CD4-positive, CD25-positive, alpha-beta regulatory T cell (primary cell): ENCODE data around the gene FOXI1. TPM values are rescaled to one million over a fixed set of nuclear protein-coding genes. Genes with fewer than 3 reads are reported as not detected.

Experiments
- ATAC-seq, 2 donors: fragments of 150-1000 bp; cut with Tn5 transposase; one replicate each; pipeline ENCODE4 v1.10.0; 2021; ENCODE audit warnings: low read depth in 2 of 2, moderate number of reproducible peaks in 2 of 2, moderate library complexity in 1 of 2
- DNase-seq, 3 donors: peaks; one replicate each; pipeline versions ENCODE4 v3.0.0 to v3.0.0-alpha.2; 2012 to 2022; ENCODE audit warnings: mixed read lengths in 1 of 3
- H3K27ac ChIP-seq: one replicate; pipeline ENCODE4 v1.7.0; 2013; ENCODE audit warnings: mild to moderate bottlenecking, low read length; ENCODE audit not compliant: insufficient read depth, poor library complexity, severe bottlenecking
- H3K27me3 ChIP-seq: one replicate; pipeline ENCODE4 v1.7.0; 2013; ENCODE audit warnings: low read length; ENCODE audit not compliant: control insufficient read depth, insufficient read depth
- H3K36me3 ChIP-seq: one replicate; pipeline ENCODE4 v1.7.0; 2013; ENCODE audit warnings: mild to moderate bottlenecking, low read length, moderate library complexity; ENCODE audit not compliant: control insufficient read depth, insufficient read depth
- H3K4me1 ChIP-seq: 2 replicates; pipeline ENCODE4 v1.7.0; 2013; ENCODE audit warnings: mild to moderate bottlenecking, low read length; ENCODE audit not compliant: insufficient read depth, control insufficient read depth, poor library complexity, severe bottlenecking
- H3K4me3 ChIP-seq: one replicate; pipeline ENCODE4 v1.7.0; 2013; ENCODE audit warnings: low read depth, mild to moderate bottlenecking, low read length, moderate library complexity
- H3K9me3 ChIP-seq, 2 experiments: 1 replicate in 1 of 2; 2 replicates in 1 of 2; pipeline ENCODE4 v1.7.0; 2013; ENCODE audit warnings: low read length in 2 of 2, mild to moderate bottlenecking in 1 of 2, moderate library complexity in 1 of 2; ENCODE audit not compliant: control insufficient read depth in 2 of 2
- H3K27ac Mint-ChIP-seq, 3 donors: one replicate each; pipeline ENCODE4 v1.8.0; 2020 to 2022; ENCODE audit warnings: mild to moderate bottlenecking in 3 of 3, mixed read lengths in 3 of 3, moderate library complexity in 2 of 3
- H3K27me3 Mint-ChIP-seq: one replicate; pipeline ENCODE4 v1.8.0; 2022; ENCODE audit warnings: mild to moderate bottlenecking, mixed read lengths
- H3K36me3 Mint-ChIP-seq: one replicate; pipeline ENCODE4 v1.8.0; 2020; ENCODE audit warnings: mixed read lengths
- H3K4me1 Mint-ChIP-seq, 4 donors: one replicate each; pipeline ENCODE4 v1.8.0; 2020 to 2022; ENCODE audit warnings: mixed read lengths in 4 of 4, mild to moderate bottlenecking in 1 of 4
- H3K4me3 Mint-ChIP-seq, 4 donors: one replicate each; pipeline ENCODE4 v1.8.0; 2020 to 2022; ENCODE audit warnings: mild to moderate bottlenecking in 4 of 4, mixed read lengths in 4 of 4, moderate library complexity in 3 of 4
- H3K9me3 Mint-ChIP-seq, 7 donors: one replicate each; pipeline ENCODE4 v1.8.0; 2020 to 2022; ENCODE audit warnings: mixed read lengths in 7 of 7, mild to moderate bottlenecking in 3 of 7, moderate library complexity in 2 of 7
- polyA plus RNA-seq, 4 donors: library from polyadenylated mRNA; unstranded; fragments of 300-500 nt; fragmentation: Illumina TruSeq; gene quantifications; one replicate each; pipeline ENCODE4 v1.2.3, GENCODE V29; 2021
- total RNA-seq: library from RNA; stranded (reverse); gene quantifications from one replicate; pipeline ENCODE4 v1.2.3, GENCODE V29; 2022

The FOXI1 gene
- total and polyA plus RNA-seq, 5 donors from 2014 or later, result not detected

GRCh38 chr5:170143091-170143490, 37.4 kb downstream of the FOXI1 start:
- Histone ChIP-seq H3K4me1 (no peaks in the 10 kb centered on the region), H3K4me3 (no peak overlapping the region), H3K27ac (no peak overlapping the region), H3K36me3 (no peaks in the 10 kb centered on the region), H3K9me3 (no peaks in the 10 kb centered on the region), H3K27me3 (no peaks in the 10 kb centered on the region)
- Mint-ChIP-seq H3K27me3 (no peaks in the 10 kb centered on the region), H3K4me3 (no peak overlapping the region), H3K4me1 (no peaks in the 10 kb centered on the region), H3K9me3 (no peaks in the 10 kb centered on the region), H3K27ac (no peak overlapping the region), H3K36me3 (no peaks in the 10 kb centered on the region)
- DNase-seq (no peak), ATAC-seq (no peak)

- no peak for ATAC-seq
- H3K9me3 ChIP-seq, result no peaks in the 10 kb centered on the region
- Mint-ChIP-seq H3K36me3 (no peaks in the 10 kb centered on the region), H3K27ac (no peak overlapping the region), H3K9me3 (no peaks in the 10 kb centered on the region), H3K27me3 (no peaks in the 10 kb centered on the region), H3K4me1 (no peaks in the 10 kb centered on the region), H3K4me3 (no peak overlapping the region)
- no peak overlapping the region for H3K4me3 ChIP-seq
- DNase-seq, result no peak
- H3K27me3 ChIP-seq, result no peaks in the 10 kb centered on the region
- no peaks in the 10 kb centered on the region for H3K4me1 ChIP-seq
- no peaks in the 10 kb centered on the region for H3K36me3 ChIP-seq
- H3K27ac ChIP-seq, result no peak overlapping the region
Observed at GRCh38 chr5:170143710-170144109, 38.0 kb downstream of the FOXI1 start.

DNA sequence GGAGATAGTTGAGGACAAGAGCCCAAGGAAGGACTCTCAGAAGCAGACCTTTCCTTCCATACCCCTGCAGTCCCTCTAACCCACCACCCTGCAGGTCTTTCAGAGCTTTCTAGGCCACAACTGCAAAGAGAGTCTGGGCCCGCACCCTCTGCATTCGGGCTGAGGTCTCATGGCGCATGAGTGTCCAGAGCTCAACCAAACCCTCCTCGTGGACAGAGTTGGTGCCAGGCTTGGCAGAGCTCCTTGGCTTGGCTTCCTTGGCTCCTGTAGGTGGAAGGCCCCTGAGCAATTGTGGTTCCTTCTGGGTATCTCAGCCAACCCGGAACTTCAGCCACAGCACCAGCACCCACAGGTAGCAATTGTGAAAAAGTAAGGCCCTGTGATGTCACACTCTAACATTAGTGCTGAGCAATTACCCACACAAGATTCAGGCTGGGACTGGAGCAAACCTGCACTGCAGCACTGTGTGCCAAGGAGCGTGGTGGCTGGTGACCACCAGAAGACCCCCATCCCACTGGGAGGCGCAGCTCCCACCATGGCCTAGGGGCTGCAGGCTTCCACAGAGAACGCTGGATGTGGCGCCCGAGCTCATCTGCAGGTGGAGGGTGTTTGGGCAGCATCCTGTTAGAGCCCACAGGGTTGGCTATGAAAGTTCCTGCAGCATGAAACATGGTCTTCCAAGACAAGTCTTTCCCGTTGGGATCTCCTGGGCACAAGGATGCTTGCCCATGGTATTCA, 38.8 kb downstream of the FOXI1 start:
- DNase-seq (no peak), ATAC-seq (no peak)
- Mint-ChIP-seq H3K4me3 (no peak overlapping the region), H3K36me3 (no peaks in the 10 kb centered on the region), H3K4me1 (no peaks in the 10 kb centered on the region), H3K27ac (no peak overlapping the region), H3K27me3 (no peaks in the 10 kb centered on the region), H3K9me3 (no peaks in the 10 kb centered on the region)
- Histone ChIP-seq H3K36me3 (no peaks in the 10 kb centered on the region), H3K4me3 (no peak overlapping the region), H3K27ac (no peak overlapping the region), H3K4me1 (no peaks in the 10 kb centered on the region), H3K9me3 (no peaks in the 10 kb centered on the region), H3K27me3 (no peaks in the 10 kb centered on the region)

- H3K27me3 ChIP-seq, result no peaks in the 10 kb centered on the region
- H3K9me3 ChIP-seq, result no peaks in the 10 kb centered on the region
- H3K4me1 ChIP-seq, result no peaks in the 10 kb centered on the region
- DNase-seq (peak in 1 of 3 donors; percentile 7), ATAC-seq (no peak)
- no peak overlapping the region for H3K4me3 ChIP-seq
- no peaks in the 10 kb centered on the region for H3K36me3 ChIP-seq
- Mint-ChIP-seq H3K27me3 (no peaks in the 10 kb centered on the region), H3K27ac (no peak overlapping the region), H3K36me3 (no peaks in the 10 kb centered on the region), H3K4me1 (no peaks in the 10 kb centered on the region), H3K4me3 (no peak overlapping the region), H3K9me3 (no peaks in the 10 kb centered on the region)
- H3K27ac ChIP-seq, result no peak overlapping the region
Observed at GRCh38 chr5:170145462-170145861, 39.8 kb downstream of the FOXI1 start.

GRCh38 chr5:170147051-170147752, 41.5 kb downstream of the FOXI1 start:
- Mint-ChIP-seq H3K4me1 (no peaks in the 10 kb centered on the region), H3K36me3 (no peaks in the 10 kb centered on the region), H3K27me3 (no peaks in the 10 kb centered on the region), H3K27ac (no peak overlapping the region), H3K4me3 (no peak overlapping the region), H3K9me3 (peaks cover 0 to 1% (median 0%) of the 10 kb centered on the region in 7 donors)
- Histone ChIP-seq H3K4me1 (no peaks in the 10 kb centered on the region), H3K27ac (no peak overlapping the region), H3K27me3 (no peaks in the 10 kb centered on the region), H3K9me3 (no peaks in the 10 kb centered on the region), H3K4me3 (no peak overlapping the region), H3K36me3 (no peaks in the 10 kb centered on the region)
- DNase-seq (no peak), ATAC-seq (no peak)

DNA sequence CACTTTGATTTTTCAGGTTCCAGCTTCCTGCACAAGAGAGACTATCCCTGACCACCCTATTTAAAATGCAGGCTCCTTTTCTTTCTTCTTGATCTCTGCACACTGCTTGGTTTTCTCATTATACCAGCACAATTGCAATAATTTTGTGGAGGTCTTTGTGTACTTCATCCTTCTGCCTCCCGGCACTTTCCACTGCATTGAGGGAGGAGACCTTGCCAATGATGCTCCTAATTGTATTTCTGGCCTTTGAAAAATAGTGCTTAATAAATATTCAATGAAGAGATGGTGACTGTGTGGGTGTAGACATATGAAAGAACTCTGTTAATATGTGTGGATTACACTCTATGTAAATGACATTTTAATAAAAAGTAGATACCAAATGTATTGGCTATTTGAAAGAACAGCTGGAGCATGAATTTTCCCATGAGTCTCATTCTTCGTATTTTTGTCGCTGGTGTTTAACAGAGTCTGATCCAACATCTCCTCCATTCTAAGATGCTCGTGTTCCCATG, 42.1 kb downstream of the FOXI1 start:
- Histone ChIP-seq H3K27ac (no peak overlapping the region), H3K36me3 (no peaks in the 10 kb centered on the region), H3K4me1 (no peaks in the 10 kb centered on the region), H3K9me3 (no peaks in the 10 kb centered on the region), H3K27me3 (no peaks in the 10 kb centered on the region), H3K4me3 (no peak overlapping the region)
- Mint-ChIP-seq H3K36me3 (no peaks in the 10 kb centered on the region), H3K27ac (no peak overlapping the region), H3K4me1 (no peaks in the 10 kb centered on the region), H3K27me3 (peaks cover 4% of the 10 kb centered on the region), H3K4me3 (no peak overlapping the region), H3K9me3 (peaks cover 0 to 1% (median 0%) of the 10 kb centered on the region in 7 donors)
- DNase-seq (no peak), ATAC-seq (no peak)

- DNase-seq (no peak), ATAC-seq (no peak)
- Mint-ChIP-seq H3K4me1 (no peaks in the 10 kb centered on the region), H3K36me3 (no peaks in the 10 kb centered on the region), H3K27ac (no peak overlapping the region), H3K9me3 (peaks cover 0 to 1% (median 0%) of the 10 kb centered on the region in 7 donors), H3K4me3 (no peak overlapping the region), H3K27me3 (peaks cover 4% of the 10 kb centered on the region)
- Histone ChIP-seq H3K27ac (no peak overlapping the region), H3K4me3 (no peak overlapping the region), H3K9me3 (no peaks in the 10 kb centered on the region), H3K27me3 (no peaks in the 10 kb centered on the region), H3K4me1 (no peaks in the 10 kb centered on the region), H3K36me3 (no peaks in the 10 kb centered on the region)
Observed at GRCh38 chr5:170148430-170149205, 42.9 kb downstream of the FOXI1 start.
